WTC11 (cell line): ENCODE results near the gene ME2. TPM values are rescaled to one million over a fixed set of nuclear protein-coding genes. Genes with fewer than 3 reads are reported as not detected.

Experiments used
- ATAC-seq: fragments of 200-7000 bp; cut with Tn5 transposase; 2 replicates; pipeline ENCODE4 v1.10.0; 2021; ENCODE audit warnings: mild to moderate bottlenecking, moderate library complexity
- CTCF ChIA-PET: fragments of 300-600 bp; sonication (Branson Sonifier 250); formaldehyde crosslinking; loops from one replicate; lab custom pipeline; 2021; ENCODE audit warnings: antibody characterized with exemption; lab: Charles Lee
- POLR2A ChIA-PET: fragments of 350-600 bp; sonication (Branson Sonifier 250); formaldehyde crosslinking; loops from one replicate; lab custom pipeline; 2021; ENCODE audit warnings: antibody characterized with exemption; lab: Charles Lee
- DNase-seq: peaks from one replicate; pipeline ENCODE4 v3.0.0; 2021; ENCODE audit warnings: low spot score
- H3K27ac Mint-ChIP-seq: 2 replicates; pipeline ENCODE4 v1.8.0; 2021; ENCODE audit warnings: mixed read lengths
- H3K27me3 Mint-ChIP-seq: 2 replicates; pipeline ENCODE4 v1.8.0; 2021; ENCODE audit warnings: low read depth, mild to moderate bottlenecking, moderate library complexity, mixed read lengths
- H3K36me3 Mint-ChIP-seq: 2 replicates; pipeline ENCODE4 v1.8.0; 2021; ENCODE audit warnings: mixed read lengths
- H3K4me1 Mint-ChIP-seq: 2 replicates; pipeline ENCODE4 v1.8.0; 2022; ENCODE audit warnings: mixed read lengths
- H3K4me3 Mint-ChIP-seq: 2 replicates; pipeline ENCODE4 v1.8.0; 2021; ENCODE audit warnings: mild to moderate bottlenecking, moderate library complexity, mixed read lengths
- H3K9me3 Mint-ChIP-seq: 2 replicates; pipeline ENCODE4 v1.8.0; 2021; ENCODE audit warnings: mixed read lengths
- AFF4 ChIP-seq: sonication (generic); formaldehyde crosslinking; IDR thresholded peaks from 2 replicates; pipeline ENCODE4 v1.8.1; 2023; ENCODE audit warnings: mild to moderate bottlenecking, missing genetic modification reagents, borderline replicate concordance
- CBFB ChIP-seq: sonication (generic); formaldehyde crosslinking; IDR thresholded peaks from 2 replicates; pipeline ENCODE4 v1.8.1; 2022; ENCODE audit warnings: mild to moderate bottlenecking, low read depth, missing genetic modification reagents
- EMX1 ChIP-seq: fragments of 250-450 bp; sonication (Bioruptor Pico); IDR thresholded peaks from 2 replicates; pipeline ENCODE4 v1.8.0; 2021; ENCODE audit warnings: mild to moderate bottlenecking
- FOXP1 ChIP-seq: sonication (generic); formaldehyde crosslinking; IDR thresholded peaks from 2 replicates; pipeline ENCODE4 v1.8.0; 2022; ENCODE audit warnings: missing genetic modification reagents, mild to moderate bottlenecking, moderate library complexity, borderline replicate concordance
- GABPB1 ChIP-seq: sonication (generic); formaldehyde crosslinking; IDR thresholded peaks from 2 replicates; pipeline ENCODE4 v1.8.1; 2023; ENCODE audit warnings: mild to moderate bottlenecking, missing genetic modification reagents
- GRHL2 ChIP-seq: fragments of 250-450 bp; sonication (Bioruptor Pico); IDR thresholded peaks from 2 replicates; pipeline ENCODE4 v1.8.0; 2022; ENCODE audit warnings: mild to moderate bottlenecking, moderate library complexity; ENCODE audit not compliant: insufficient replicate concordance, severe bottlenecking
- KAT7 ChIP-seq: sonication (generic); formaldehyde crosslinking; IDR thresholded peaks from 2 replicates; pipeline ENCODE4 v1.8.1; 2023; ENCODE audit warnings: missing genetic modification reagents, mild to moderate bottlenecking, borderline replicate concordance
- NFATC4 ChIP-seq: fragments of 250-450 bp; sonication (Bioruptor Pico); IDR thresholded peaks from 2 replicates; pipeline ENCODE4 v1.9.0; 2021; ENCODE audit warnings: mild to moderate bottlenecking
- NFYB ChIP-seq: sonication (generic); formaldehyde crosslinking; conservative IDR thresholded peaks from 2 replicates; pipeline ENCODE4 v1.8.0; 2022; ENCODE audit warnings: low read depth, missing genetic modification reagents
- PRRX2 ChIP-seq: fragments of 250-450 bp; sonication (Bioruptor Pico); IDR thresholded peaks from 2 replicates; pipeline ENCODE4 v1.8.0; 2021; ENCODE audit warnings: mild to moderate bottlenecking
- SMAD4 ChIP-seq: sonication (generic); formaldehyde crosslinking; IDR thresholded peaks from 2 replicates; pipeline ENCODE4 v1.8.0; 2022; ENCODE audit warnings: mild to moderate bottlenecking, missing genetic modification reagents
- SP1 ChIP-seq: sonication (generic); formaldehyde crosslinking; conservative IDR thresholded peaks from 2 replicates; pipeline ENCODE4 v1.8.1; 2022; ENCODE audit warnings: missing genetic modification reagents
- TEAD4 ChIP-seq: sonication (generic); formaldehyde crosslinking; IDR thresholded peaks from 2 replicates; pipeline ENCODE4 v1.8.0; 2022; ENCODE audit warnings: mild to moderate bottlenecking, missing genetic modification reagents
- ZBTB43 ChIP-seq: sonication (generic); formaldehyde crosslinking; IDR thresholded peaks from 2 replicates; pipeline ENCODE4 v1.8.1; 2023; ENCODE audit warnings: mild to moderate bottlenecking, missing genetic modification reagents
- ZNF138 ChIP-seq: sonication (generic); formaldehyde crosslinking; conservative IDR thresholded peaks from 2 replicates; pipeline ENCODE4 v1.8.1; 2022; ENCODE audit warnings: mild to moderate bottlenecking, moderate library complexity, missing genetic modification reagents
- ZNF232 ChIP-seq: sonication (generic); formaldehyde crosslinking; IDR thresholded peaks from 2 replicates; pipeline ENCODE4 v1.8.0; 2022; ENCODE audit warnings: mild to moderate bottlenecking, missing genetic modification reagents
- ZNF263 ChIP-seq: sonication (generic); formaldehyde crosslinking; IDR thresholded peaks from 2 replicates; pipeline ENCODE4 v1.8.1; 2022; ENCODE audit warnings: low read depth, mild to moderate bottlenecking, moderate library complexity, missing genetic modification reagents
- ZNF317 ChIP-seq: sonication (generic); formaldehyde crosslinking; IDR thresholded peaks from 2 replicates; pipeline ENCODE4 v1.8.1; 2023; ENCODE audit warnings: low read depth, mild to moderate bottlenecking, moderate library complexity, missing genetic modification reagents, borderline replicate concordance
- total RNA-seq: library from RNA; stranded (reverse); gene quantifications from 3 replicates; pipeline ENCODE4 v1.2.3, GENCODE V29; 2021
- TF ChIP-seq, protein P1 (sequence below): sonication (generic); formaldehyde crosslinking; IDR thresholded peaks from 2 replicates; pipeline ENCODE4 v1.8.1; 2023; ENCODE audit warnings: mild to moderate bottlenecking, missing genetic modification reagents, moderate library complexity
- TF ChIP-seq, protein P2 (sequence below): fragments of 200-600 bp; IDR thresholded peaks from 2 replicates; pipeline ENCODE4 v1.8.0; 2022; ENCODE audit warnings: antibody characterized with exemption
- TF ChIP-seq, protein P3 (sequence below): sonication (generic); formaldehyde crosslinking; IDR thresholded peaks from 2 replicates; pipeline ENCODE4 v1.8.1; 2022; ENCODE audit warnings: low read depth, mild to moderate bottlenecking, moderate library complexity, missing genetic modification reagents, borderline replicate concordance

ME2 gene
- total RNA-seq, 1 experiment from 2014 or later, result 57.0 TPM

DNA sequence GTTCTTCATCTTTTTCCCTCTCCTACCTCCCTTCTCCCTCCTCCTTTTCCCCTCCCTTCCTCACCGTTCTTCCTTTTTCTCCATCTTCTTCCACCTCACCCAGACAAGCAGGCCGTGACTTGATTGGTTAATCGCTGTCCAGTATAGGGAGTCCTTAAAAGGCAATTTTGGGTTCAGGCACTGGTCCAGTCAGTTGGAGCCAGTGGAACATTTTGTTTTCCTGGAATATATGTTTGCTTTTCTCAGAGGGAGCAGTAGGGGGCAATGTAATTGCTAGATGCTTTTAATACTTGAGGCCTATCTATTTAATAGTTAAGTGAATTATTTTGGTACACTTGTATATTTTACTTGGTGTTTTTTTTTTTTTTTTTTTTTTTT is 103.9 kb downstream of the ME2 start (continued):
- no peak for TF ChIP-seq AFF4 (CRISPR knock-in tag)
- no peak for TF ChIP-seq EMX1 (CRISPR knock-in tag)
- no peak for TF ChIP-seq GABPB1 (CRISPR knock-in tag)
- TF ChIP-seq TEAD4 (CRISPR knock-in tag), result no peak
- no peak for TF ChIP-seq SMAD4 (CRISPR knock-in tag)
- TF ChIP-seq ZNF138, result no peak
- no peak for TF ChIP-seq NFYB (CRISPR knock-in tag)
- TF ChIP-seq, protein P1, sequence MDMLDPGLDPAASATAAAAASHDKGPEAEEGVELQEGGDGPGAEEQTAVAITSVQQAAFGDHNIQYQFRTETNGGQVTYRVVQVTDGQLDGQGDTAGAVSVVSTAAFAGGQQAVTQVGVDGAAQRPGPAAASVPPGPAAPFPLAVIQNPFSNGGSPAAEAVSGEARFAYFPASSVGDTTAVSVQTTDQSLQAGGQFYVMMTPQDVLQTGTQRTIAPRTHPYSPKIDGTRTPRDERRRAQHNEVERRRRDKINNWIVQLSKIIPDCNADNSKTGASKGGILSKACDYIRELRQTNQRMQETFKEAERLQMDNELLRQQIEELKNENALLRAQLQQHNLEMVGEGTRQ, result no peak

DNA sequence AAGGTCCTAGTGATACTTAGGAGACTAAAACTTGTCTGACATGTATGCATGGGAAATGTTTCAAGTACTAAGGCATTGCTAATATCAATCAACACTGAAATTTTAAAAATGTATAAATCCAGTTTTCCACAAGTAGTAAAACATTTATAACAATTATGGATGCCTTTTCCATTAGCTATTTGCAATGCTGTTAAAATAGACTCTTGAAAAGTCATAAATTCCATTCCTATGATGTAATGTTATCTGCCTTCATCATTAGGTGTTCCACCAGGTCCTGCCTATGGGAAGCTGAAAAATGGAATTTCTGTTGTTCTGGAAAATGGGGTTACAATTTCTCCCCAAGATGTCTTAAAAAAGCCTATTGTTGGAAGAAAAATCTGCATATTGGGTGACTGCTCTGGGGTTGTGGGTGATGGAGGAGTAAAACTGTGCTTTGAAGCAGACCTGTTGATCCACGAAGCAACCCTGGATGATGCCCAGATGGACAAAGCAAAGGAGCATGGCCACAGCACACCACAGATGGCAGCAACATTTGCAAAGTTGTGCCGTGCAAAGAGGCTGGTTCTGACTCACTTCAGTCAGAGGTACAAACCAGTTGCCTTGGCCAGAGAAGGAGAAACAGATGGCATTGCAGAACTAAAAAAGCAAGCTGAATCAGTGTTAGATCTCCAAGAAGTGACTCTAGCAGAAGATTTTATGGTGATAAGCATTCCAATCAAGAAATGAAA is 107.6 kb downstream of the ME2 start:
- peaks cover 6% of the 10 kb centered on the region for H3K4me1 Mint-ChIP-seq
- no peak overlapping the region for H3K4me3 Mint-ChIP-seq
- ChIA-PET POLR2A (no interaction called here), CTCF (interaction anchor here (0.7 kb wide), 1 partner anchor 65 kb away, joined by 3 read pairs; no protein-coding TSS in a partner anchor)
- DNase-seq (no peak), ATAC-seq (no peak)
- H3K36me3 Mint-ChIP-seq, result no peaks in the 10 kb centered on the region
- no peak for TF ChIP-seq ZNF263 (CRISPR knock-in tag)
- TF ChIP-seq, protein P2, sequence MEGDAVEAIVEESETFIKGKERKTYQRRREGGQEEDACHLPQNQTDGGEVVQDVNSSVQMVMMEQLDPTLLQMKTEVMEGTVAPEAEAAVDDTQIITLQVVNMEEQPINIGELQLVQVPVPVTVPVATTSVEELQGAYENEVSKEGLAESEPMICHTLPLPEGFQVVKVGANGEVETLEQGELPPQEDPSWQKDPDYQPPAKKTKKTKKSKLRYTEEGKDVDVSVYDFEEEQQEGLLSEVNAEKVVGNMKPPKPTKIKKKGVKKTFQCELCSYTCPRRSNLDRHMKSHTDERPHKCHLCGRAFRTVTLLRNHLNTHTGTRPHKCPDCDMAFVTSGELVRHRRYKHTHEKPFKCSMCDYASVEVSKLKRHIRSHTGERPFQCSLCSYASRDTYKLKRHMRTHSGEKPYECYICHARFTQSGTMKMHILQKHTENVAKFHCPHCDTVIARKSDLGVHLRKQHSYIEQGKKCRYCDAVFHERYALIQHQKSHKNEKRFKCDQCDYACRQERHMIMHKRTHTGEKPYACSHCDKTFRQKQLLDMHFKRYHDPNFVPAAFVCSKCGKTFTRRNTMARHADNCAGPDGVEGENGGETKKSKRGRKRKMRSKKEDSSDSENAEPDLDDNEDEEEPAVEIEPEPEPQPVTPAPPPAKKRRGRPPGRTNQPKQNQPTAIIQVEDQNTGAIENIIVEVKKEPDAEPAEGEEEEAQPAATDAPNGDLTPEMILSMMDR, result no peak
- H3K27ac Mint-ChIP-seq, result no peak overlapping the region
- no peaks in the 10 kb centered on the region for H3K9me3 Mint-ChIP-seq
- no peaks in the 10 kb centered on the region for H3K27me3 Mint-ChIP-seq

DNA sequence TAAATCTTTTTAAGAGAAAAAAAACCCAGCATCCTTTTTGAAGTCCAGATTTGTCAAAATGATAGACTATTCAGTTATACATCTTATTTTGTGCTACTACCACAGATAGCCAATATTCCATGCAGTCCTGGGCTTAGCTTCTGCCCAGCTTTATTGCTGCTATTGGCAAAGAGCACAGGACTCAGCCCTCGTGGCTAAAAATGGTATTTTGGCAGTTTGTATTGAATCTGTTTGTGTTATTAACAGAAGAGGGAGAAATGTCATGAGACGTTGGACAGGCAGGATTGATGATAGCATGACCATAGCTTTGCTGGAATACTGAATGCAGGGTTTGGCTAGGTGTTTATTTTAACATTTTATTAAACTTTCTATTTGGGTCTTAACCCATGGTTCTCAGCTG is 108.3 kb downstream of the ME2 start:
- Mint-ChIP-seq H3K4me3 (no peak overlapping the region), H3K4me1 (peaks cover 12% of the 10 kb centered on the region), H3K27me3 (no peaks in the 10 kb centered on the region), H3K9me3 (no peaks in the 10 kb centered on the region), H3K36me3 (no peaks in the 10 kb centered on the region), H3K27ac (no peak overlapping the region)
- ChIA-PET CTCF (interaction anchor here (0.7 kb wide), 1 partner anchor 64 kb away, joined by 3 read pairs; no protein-coding TSS in a partner anchor), POLR2A (no interaction called here)
- DNase-seq, result no peak
- TF ChIP-seq ZNF317 (CRISPR knock-in tag) (no peak), GRHL2 (CRISPR knock-in tag) (no peak), KAT7 (CRISPR knock-in tag) (no peak), SP1 (CRISPR knock-in tag) (no peak), ZNF232 (no peak), ZBTB43 (no peak), FOXP1 (CRISPR knock-in tag) (no peak), CBFB (CRISPR knock-in tag) (no peak), NFATC4 (CRISPR knock-in tag) (no peak), PRRX2 (CRISPR knock-in tag) (no peak)
- TF ChIP-seq, protein P3, sequence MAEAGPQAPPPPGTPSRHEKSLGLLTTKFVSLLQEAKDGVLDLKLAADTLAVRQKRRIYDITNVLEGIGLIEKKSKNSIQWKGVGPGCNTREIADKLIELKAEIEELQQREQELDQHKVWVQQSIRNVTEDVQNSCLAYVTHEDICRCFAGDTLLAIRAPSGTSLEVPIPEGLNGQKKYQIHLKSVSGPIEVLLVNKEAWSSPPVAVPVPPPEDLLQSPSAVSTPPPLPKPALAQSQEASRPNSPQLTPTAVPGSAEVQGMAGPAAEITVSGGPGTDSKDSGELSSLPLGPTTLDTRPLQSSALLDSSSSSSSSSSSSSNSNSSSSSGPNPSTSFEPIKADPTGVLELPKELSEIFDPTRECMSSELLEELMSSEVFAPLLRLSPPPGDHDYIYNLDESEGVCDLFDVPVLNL (CRISPR knock-in tag), result no peak
- no peak for ATAC-seq
